Thoracic aorta (tissue), 2 donors: Measurements from ENCODE around the gene GGTA1. TPM values are rescaled to one million over a fixed set of nuclear protein-coding genes. Genes with fewer than 3 reads are reported as not detected.

Source experiments
- ATAC-seq: fragments of 150-250 bp; one replicate; pipeline ENCODE4 v1.8.0; 2017; ENCODE audit warnings: low read depth; ENCODE audit not compliant: insufficient number of reproducible peaks, low FRiP score
- DNase-seq: peaks from one replicate; pipeline ENCODE4 v3.0.0-alpha.2; 2020; ENCODE audit warnings: low spot score
- H3K27ac ChIP-seq, 2 donors: fragments of 200-600 bp; sonication (generic); 1 replicate in 1 of 2; 2 replicates in 1 of 2; pipeline ENCODE4 v1.5.1; 2016; ENCODE audit warnings: mild to moderate bottlenecking in 2 of 2, moderate library complexity in 2 of 2
- H3K27me3 ChIP-seq: fragments of 200-600 bp; sonication (generic); replicated peaks from 2 replicates; pipeline ENCODE4 v1.6.0; 2016; ENCODE audit warnings: mild to moderate bottlenecking; ENCODE audit not compliant: insufficient read depth
- H3K36me3 ChIP-seq: fragments of 200-600 bp; sonication (generic); one replicate; pipeline ENCODE4 v1.5.1; 2016
- H3K4me1 ChIP-seq, 2 donors: fragments of 200-600 bp; sonication (generic); 1 replicate in 1 of 2; 2 replicates in 1 of 2; pipeline versions ENCODE4 v1.5.1 to v1.6.0; 2016; ENCODE audit warnings: low read depth in 2 of 2, mild to moderate bottlenecking in 1 of 2; ENCODE audit not compliant: control insufficient read depth in 1 of 2
- H3K4me3 ChIP-seq: fragments of 200-600 bp; sonication (generic); 2 replicates; pipeline ENCODE4 v1.5.1; 2016; ENCODE audit warnings: mild to moderate bottlenecking
- H3K9me3 ChIP-seq: fragments of 200-600 bp; sonication (generic); 2 replicates; pipeline ENCODE4 v1.5.1; 2016
- total RNA-seq, 2 donors: library from RNA; depleted of rRNA; stranded (reverse); fragments of >200 nt; gene quantifications; one replicate each; pipeline versions ENCODE4 v1.1.0 to v1.2.3, GENCODE V29; 2016
- TF ChIP-seq, protein P1 (sequence below): fragments of 200-600 bp; sonication (generic); IDR thresholded peaks from one replicate; pipeline ENCODE4 v1.5.1; 2019; ENCODE audit warnings: antibody characterized with exemption

Gene GGTA1
- total RNA-seq, 2 donors from 2014 or later, result 55.1 to 102 TPM

GRCh38 chr9:121452085-121452484 lies 47.6 kb downstream of the GGTA1 start:
- Histone ChIP-seq H3K4me1 (peaks cover 11 to 40% of the 10 kb centered on the region in 2 donors), H3K4me3 (no peak overlapping the region), H3K27me3 (no peaks in the 10 kb centered on the region), H3K36me3 (peaks cover 24% of the 10 kb centered on the region), H3K9me3 (no peaks in the 10 kb centered on the region), H3K27ac (no peak overlapping the region)
- ATAC-seq (no peak), DNase-seq (no peak)
- TF ChIP-seq, protein P1, sequence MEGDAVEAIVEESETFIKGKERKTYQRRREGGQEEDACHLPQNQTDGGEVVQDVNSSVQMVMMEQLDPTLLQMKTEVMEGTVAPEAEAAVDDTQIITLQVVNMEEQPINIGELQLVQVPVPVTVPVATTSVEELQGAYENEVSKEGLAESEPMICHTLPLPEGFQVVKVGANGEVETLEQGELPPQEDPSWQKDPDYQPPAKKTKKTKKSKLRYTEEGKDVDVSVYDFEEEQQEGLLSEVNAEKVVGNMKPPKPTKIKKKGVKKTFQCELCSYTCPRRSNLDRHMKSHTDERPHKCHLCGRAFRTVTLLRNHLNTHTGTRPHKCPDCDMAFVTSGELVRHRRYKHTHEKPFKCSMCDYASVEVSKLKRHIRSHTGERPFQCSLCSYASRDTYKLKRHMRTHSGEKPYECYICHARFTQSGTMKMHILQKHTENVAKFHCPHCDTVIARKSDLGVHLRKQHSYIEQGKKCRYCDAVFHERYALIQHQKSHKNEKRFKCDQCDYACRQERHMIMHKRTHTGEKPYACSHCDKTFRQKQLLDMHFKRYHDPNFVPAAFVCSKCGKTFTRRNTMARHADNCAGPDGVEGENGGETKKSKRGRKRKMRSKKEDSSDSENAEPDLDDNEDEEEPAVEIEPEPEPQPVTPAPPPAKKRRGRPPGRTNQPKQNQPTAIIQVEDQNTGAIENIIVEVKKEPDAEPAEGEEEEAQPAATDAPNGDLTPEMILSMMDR, result no peak

GRCh38 chr9:121451586-121451985 lies 48.1 kb downstream of the GGTA1 start:
- H3K4me3 ChIP-seq, result no peak overlapping the region

DNA sequence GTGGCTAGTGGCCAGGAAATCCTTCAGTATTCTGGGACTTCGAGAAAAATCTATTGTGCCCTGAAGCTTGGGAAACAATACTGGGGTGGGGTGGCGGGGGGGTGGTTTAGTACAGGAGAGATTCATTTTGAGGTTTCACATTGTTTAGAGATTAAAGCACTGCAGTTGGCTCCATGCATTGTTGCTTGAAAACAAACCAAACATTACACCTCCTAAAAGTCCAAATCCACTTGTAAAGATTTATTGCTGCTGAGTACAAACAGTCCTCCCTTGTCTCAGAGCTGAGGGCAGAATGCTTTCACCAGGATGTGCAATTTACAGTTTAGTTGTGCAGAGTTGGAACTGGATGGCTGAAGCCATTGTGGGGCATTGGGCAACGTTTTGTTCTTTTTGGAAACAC lies 49.4 kb downstream of the GGTA1 start:
- TF ChIP-seq, protein P1, result no peak
- no peak overlapping the region for H3K4me3 ChIP-seq
- ATAC-seq (no peak), DNase-seq (no peak)
- peaks cover 7% of the 10 kb centered on the region for H3K36me3 ChIP-seq
- H3K9me3 ChIP-seq, result no peaks in the 10 kb centered on the region
- peaks cover 11 to 40% of the 10 kb centered on the region in 2 donors for H3K4me1 ChIP-seq
- H3K27me3 ChIP-seq, result no peaks in the 10 kb centered on the region
- H3K27ac ChIP-seq, result no peak overlapping the region

More at GRCh38 chr9:121451586-121451985, 48.1 kb downstream of the GGTA1 start:
- Histone ChIP-seq H3K9me3 (no peaks in the 10 kb centered on the region), H3K36me3 (peaks cover 19% of the 10 kb centered on the region), H3K4me1 (peaks cover 11 to 40% of the 10 kb centered on the region in 2 donors), H3K27me3 (no peaks in the 10 kb centered on the region), H3K27ac (no peak overlapping the region)
- no peak for DNase-seq
- ATAC-seq, result no peak
- TF ChIP-seq, protein P1, result no peak

DNA sequence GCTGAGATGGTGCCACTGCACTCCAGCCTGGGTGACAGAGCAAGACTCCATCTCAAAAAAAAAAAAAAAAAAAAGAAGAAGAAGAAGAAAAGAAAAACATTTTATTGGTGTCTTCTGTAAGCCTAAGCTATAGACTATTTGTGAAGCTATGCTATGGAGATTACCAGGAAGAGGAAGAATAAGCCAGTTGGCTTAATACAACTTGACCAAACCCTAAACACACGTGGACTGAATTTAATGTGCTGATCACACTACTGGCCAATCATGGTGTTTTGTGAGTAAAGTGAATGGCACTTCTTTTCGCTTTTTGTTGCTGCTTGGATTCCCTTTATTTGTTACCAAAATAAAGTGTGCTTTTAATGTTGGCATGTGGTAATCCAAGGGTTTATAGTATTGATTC lies 49.9 kb downstream of the GGTA1 start:
- no peak for ATAC-seq
- TF ChIP-seq, protein P1, result no peak
- Histone ChIP-seq H3K9me3 (no peaks in the 10 kb centered on the region), H3K4me3 (no peak overlapping the region), H3K36me3 (peaks cover 3% of the 10 kb centered on the region), H3K27me3 (no peaks in the 10 kb centered on the region), H3K4me1 (peaks cover 11 to 40% of the 10 kb centered on the region in 2 donors), H3K27ac (no peak overlapping the region)
- no peak for DNase-seq

GRCh38 chr9:121447321-121447834 lies 52.3 kb downstream of the GGTA1 start:
- H3K36me3 ChIP-seq, result no peaks in the 10 kb centered on the region
- peaks cover 0 to 19% of the 10 kb centered on the region in 2 donors for H3K4me1 ChIP-seq
- ATAC-seq, result no peak
- TF ChIP-seq, protein P1, result no peak
- no peaks in the 10 kb centered on the region for H3K27me3 ChIP-seq
- no peaks in the 10 kb centered on the region for H3K9me3 ChIP-seq
- H3K4me3 ChIP-seq, result no peak overlapping the region
- no peak overlapping the region for H3K27ac ChIP-seq
- no peak for DNase-seq
